T-helper 2 cell treated with Interferon-gamma antibody and Interleukin-4, amounts not matched to agents 100 ng/mL and 5 ng/mL, for 36 hours (primary cell): Measurements from ENCODE around the gene PDZD2. TPM values are rescaled to one million over a fixed set of nuclear protein-coding genes. Genes with fewer than 3 reads are reported as not detected.

Experiments
- intact Hi-C: fragments of 100-400 bp; cut with micrococcal nuclease; formaldehyde crosslinking; loops from one replicate; pipeline ENCODE4 v1.15.1; 2023
- total RNA-seq: library from RNA; stranded (reverse); gene quantifications from 2 replicates; pipeline ENCODE4 v1.2.3, GENCODE V29; 2022

The PDZD2 gene
- total RNA-seq, 1 donor from 2014 or later, result not detected

GRCh38 chr5:31860726-31861433 is 221.9 kb downstream of the PDZD2 start:
- intact Hi-C loops, result no loop called here

- intact Hi-C loops, result no loop called here
Observed at GRCh38 chr5:31861601-31862000, 222.7 kb downstream of the PDZD2 start.

DNA sequence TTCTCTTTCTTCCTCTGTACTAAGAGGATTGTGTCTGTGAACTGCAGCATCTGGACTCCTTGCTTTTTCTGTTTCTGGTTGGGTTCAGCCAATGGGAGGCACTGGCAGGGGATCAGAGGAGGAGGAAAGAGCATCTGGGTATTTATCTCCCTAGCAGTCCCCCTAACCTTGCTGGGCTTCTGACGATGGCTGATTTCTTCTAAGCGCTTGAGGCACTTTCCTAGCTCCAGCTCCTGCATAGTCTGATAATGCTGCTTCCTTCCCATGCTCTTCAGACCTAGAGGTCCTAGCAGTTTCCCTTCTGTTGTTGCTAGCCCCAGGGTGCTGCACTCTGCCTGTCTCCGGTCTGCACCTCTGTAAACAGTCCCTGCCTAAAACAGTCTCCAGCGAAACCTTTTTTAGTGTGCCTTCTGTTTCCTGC is 225.1 kb downstream of the PDZD2 start:
- intact Hi-C loops, result no loop called here

DNA sequence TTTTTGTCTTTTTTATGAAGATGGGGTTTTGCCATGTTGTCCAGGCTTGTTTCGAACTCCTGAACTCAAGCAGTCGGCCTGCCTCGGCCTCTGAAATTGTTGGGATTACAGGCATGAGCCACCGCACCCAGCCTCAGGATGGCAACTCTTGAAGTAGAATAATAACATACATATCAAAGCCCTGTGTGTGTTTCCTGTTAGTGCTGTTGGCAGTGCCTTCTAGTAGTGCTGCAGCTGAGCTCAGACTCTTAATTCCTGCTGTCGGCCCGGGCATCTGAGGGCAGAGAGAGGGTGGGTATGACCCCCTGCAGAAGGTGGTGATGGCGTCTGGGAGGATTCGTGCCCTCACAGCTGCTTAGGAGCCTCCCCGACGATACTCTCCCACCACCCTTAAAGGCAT is 227.2 kb downstream of the PDZD2 start:
- intact Hi-C loops, result no loop called here

GRCh38 chr5:31867219-31867618 is 228.3 kb downstream of the PDZD2 start:
- intact Hi-C loops, result no loop called here

GRCh38 chr5:31880449-31880848 is 241.5 kb downstream of the PDZD2 start:
- intact Hi-C loops, result no loop called here

DNA sequence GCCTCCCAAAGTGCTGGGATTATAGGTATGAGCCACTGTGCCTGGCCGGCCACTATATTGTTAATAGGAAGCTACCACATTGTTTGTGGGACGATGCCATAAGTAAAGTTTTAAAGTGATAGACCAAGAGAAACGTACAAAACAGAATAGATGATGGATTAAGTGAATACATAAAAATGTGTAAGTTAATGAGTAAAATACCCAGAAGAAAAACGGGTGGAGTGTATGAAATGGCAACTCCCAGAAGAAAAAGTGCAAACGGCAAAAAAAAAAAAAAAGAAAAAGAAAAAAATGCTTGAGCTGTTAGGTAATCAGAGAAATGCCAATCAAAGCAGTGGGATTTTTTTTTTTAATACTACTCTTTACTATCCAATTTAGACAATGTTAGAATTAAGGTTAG is 246.0 kb downstream of the PDZD2 start:
- intact Hi-C loops, result no loop called here

GRCh38 chr5:31886206-31886605 is 247.3 kb downstream of the PDZD2 start:
- intact Hi-C loops, result no loop called here

DNA sequence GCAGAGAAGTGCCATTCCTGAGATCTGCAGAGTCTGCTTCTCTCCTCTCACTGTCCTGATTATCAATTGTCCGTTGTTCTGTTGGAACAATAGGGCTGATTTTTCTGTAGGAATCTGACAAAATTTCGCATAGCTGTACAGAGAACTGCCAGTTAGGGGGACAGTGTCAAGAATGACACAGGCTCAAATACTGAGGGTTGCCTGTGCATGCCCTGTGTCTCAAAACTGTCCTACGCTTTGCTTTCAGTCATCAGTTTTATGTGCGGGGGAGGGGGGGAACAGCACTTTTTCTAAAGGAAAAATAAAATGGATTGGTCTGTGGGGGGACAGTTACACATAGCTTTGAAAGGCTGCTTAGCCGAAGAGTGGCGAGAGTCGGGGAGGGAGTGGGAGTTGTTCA is 248.6 kb downstream of the PDZD2 start:
- intact Hi-C loops, result no loop called here

DNA sequence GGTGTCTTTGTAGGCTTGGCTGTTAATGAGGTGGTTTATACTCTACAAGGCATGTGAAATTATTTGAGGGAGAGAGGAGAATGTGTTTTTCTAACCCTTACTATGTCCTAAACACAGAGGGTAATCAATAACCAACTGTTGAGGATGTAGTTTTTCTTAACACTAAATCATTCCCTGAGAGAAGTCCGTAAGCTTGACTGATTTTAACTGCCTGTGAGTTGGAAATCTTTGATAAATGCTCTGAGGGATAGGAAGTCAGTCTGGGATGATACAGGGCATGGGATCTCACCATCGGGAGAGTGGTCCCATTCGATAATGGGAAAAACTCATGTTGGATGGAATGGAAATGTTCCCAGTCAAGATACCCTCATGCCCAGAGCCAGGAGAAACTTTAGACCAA is 249.6 kb downstream of the PDZD2 start:
- intact Hi-C loops, result no loop called here

DNA sequence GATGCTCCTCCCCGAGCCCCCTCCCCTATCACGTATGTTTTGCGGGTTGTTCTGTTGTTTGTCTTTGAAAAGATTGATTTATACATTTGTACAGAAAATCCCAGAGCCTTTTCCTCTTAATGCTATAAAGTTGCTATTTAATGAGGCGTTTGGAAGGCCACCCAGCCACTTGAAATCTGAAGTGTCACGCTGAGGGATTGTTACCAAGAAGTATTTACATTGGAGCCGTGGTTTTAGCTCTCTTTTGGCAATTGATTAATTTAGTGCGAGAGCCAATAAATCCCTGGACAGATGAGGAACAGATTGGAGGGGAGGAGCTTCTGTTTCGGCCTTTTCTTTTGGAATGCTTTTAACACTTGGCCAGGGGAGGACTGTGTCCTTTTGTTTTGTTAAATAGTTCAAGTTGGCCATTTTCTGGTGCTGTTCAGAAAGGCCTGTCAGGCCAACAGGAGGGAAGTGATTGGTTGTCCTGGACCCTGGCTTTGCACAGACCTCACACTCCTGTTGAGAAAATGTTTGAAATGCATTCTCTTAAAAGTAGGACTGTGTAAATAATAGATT is 250.2 kb downstream of the PDZD2 start:
- intact Hi-C loops, result no loop called here

DNA sequence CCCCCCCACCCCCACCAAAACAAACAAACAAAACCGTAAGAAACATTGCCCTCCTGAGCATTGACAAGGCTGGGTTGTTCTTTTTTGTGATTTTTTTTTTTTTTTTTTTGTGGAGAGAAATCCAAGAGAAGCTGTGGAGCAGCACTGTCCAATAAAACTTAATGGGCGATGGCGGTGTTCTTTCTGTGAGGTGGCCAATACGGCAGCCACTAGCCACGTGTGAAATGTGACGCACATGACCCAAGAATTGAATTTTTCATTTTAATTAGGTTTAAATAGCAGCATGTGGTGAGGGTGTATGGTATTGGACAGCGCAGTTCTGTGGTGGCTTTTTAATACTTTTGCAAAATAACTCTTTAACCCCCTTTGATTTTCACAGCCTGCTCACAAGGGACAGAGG is 251.1 kb downstream of the PDZD2 start:
- intact Hi-C loops, result no loop called here

- intact Hi-C loops, result no loop called here
Observed at GRCh38 chr5:31894141-31894540, 255.2 kb downstream of the PDZD2 start.

DNA sequence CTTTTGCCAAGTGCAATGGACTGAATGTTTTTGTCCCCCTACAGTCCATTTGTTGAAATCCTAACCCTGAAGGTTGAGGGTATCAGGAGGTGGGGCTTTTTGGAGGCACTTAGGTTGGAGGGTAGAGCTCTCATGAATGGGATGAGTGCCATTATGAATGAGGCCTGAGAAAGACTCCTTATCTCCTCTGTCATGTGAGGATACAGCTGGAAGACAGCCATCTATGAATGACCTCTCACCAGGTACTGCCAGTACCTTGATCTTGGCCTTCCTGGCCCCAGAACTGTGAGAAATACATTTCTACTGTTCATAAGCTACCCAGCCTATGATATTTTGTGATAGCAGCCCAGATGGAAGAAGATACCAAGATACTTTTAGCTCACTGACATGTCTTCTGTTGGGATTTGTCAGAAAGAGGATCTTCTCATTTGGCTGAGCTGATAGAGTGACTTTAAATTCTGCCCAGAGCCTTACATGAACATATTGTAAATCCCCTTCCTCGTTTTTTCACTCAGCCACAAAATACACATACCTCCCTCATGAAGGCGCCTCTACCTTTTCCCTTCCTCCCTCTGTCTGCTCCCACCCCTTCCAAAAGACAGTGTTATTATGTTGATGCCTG is 256.4 kb downstream of the PDZD2 start:
- intact Hi-C loops, result no loop called here

- intact Hi-C loops, result no loop called here
Observed at GRCh38 chr5:31898036-31898632, 259.2 kb downstream of the PDZD2 start.

- intact Hi-C loops, result no loop called here
Observed at GRCh38 chr5:31900296-31900865, 261.4 kb downstream of the PDZD2 start.

DNA sequence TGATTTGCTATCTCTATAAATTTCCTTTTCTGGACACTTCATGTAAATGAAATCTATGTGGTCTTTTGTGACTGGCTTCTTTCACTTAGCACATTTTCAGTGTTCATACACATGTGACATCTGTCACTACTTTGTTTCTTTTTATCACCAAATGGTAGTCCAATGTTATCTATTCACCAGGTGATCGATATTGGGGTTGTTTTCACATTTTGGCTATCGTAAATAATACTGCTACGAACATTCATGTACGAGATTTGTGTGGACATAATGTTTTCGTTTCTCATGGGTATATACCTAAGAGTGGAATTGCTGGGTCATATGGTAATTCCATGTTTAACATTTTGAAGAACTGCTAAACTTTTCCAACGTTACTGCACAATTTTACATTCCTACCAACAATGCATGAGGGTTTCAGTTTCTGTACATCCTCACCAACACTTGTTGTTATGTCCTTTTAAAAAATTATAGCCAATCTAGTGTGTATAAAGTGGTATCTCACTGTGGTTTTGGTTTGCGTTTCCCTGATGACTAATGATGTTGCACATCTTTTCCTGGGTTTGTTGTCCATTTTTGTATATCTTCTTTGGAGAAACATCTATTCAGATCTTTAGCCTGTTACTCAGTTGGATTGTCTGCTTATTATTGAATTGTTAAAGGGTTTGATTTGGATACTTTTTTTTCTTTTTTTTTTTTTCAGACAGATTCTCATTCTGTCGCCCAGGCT is 263.0 kb downstream of the PDZD2 start:
- intact Hi-C loops, result no loop called here

DNA sequence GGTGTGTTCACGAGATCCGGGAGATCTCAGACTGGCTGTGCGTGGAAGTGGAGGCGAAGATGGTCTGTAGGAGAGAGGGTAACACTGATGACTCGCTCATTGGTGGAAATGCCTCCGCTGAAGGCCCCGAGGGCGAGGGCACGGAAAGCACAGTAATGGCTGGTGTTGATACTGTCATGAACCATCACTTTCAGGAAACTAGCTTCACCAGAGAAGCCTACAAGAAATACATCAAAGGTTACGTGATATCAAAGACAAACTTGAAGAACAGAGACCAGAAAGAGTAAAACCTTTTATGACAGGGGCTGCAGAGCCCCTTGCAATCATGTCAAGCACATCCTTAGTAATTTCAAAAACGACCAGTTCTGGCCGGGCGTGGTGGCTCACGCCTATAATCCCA is 269.5 kb downstream of the PDZD2 start:
- intact Hi-C loops, result no loop called here

DNA sequence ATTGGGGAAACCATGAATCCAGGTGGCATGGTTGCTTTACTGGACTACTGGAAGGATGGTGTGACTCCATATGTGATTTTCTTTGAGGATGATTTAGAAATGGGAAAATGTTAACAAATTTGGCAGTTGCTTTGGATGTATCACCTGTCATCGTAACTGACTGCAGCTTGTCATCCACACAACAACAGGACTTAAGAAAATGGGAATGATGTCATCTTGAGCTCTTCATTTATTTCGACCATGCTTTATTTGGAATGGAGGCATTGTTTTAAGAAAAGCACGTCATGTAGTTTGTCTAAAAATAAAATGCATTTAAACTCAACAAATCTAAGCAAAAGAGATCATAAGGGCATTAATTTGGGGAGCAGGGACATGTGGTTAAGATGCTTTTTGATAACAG is 270.1 kb downstream of the PDZD2 start:
- intact Hi-C loops, result no loop called here

DNA sequence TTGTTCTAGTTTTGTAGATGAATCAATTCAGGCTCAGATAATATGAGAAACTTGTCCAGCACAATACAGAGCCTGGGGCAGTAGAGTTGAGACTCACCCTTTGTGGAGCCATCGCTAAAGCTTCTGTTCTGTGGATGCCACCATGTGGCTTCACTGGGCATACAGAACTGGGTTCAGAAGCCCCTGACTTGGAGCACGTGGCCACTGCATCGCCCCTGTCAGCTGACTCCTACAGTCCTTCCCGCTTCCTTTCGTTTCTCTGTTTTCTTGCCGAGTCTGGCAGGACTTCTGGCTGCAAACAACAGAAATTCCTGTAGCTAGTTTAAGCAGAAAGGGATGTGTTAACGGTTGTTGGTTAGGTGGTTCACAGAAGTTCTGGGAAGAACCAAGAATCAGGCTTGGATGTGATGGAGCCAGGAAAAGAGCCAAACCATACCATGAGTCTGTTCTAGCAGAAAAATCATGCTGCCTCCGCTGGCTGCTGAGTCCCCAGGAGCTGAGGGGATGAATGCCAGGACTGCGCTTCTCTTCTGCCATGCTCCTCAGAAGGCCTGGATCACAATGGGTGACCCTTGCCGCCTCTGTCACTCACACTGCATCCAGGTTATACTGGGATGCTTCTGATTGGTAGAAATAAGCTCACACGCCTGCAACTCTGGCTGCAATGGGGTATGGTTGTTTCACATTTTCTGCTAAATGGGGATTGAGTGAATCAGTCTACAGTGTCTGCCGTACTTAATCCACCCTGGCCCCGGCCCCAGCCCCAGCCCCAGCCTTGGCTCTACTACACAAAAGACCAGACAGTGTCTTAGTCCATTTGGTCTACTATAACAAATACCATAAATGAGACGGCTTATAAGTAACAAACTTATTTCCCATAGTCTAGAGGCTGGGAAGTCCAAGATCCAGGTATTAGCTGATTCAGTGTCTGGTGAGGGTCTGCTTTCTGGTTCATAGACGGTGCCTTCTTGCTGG is 272.6 kb downstream of the PDZD2 start:
- intact Hi-C loops, result no loop called here
